Endodermal cell (in vitro differentiated cells): Measurements from ENCODE around the gene NRL. TPM values are rescaled to one million over a fixed set of nuclear protein-coding genes. Genes with fewer than 3 reads are reported as not detected.

Experiments used
- DNase-seq: peaks from one replicate; pipeline ENCODE4 v3.0.0-alpha.2; 2017
- H3K27ac ChIP-seq: 2 replicates; pipeline ENCODE4 v1.5.1; 2013; ENCODE audit warnings: mild to moderate bottlenecking, low read depth, low read length, moderate library complexity
- H3K27me3 ChIP-seq: 2 replicates; pipeline ENCODE4 v1.6.1; 2013; ENCODE audit warnings: mild to moderate bottlenecking, low read length, moderate library complexity; ENCODE audit not compliant: insufficient read depth, control insufficient read depth, poor library complexity, severe bottlenecking
- H3K36me3 ChIP-seq: 2 replicates; pipeline ENCODE4 v1.7.0; 2013; ENCODE audit warnings: mild to moderate bottlenecking, low read length, moderate library complexity; ENCODE audit not compliant: control insufficient read depth, insufficient read depth
- H3K4me1 ChIP-seq: one replicate; pipeline ENCODE4 v1.7.0; 2013; ENCODE audit warnings: low read length; ENCODE audit not compliant: control insufficient read depth, insufficient read depth
- H3K4me3 ChIP-seq: 2 replicates; pipeline ENCODE4 v1.5.1; 2013; ENCODE audit warnings: mild to moderate bottlenecking, low read length, moderate library complexity
- H3K9ac ChIP-seq: 2 replicates; pipeline ENCODE4 v1.6.1; 2013; ENCODE audit warnings: mild to moderate bottlenecking, low read length, moderate library complexity; ENCODE audit not compliant: poor library complexity, severe bottlenecking; ENCODE audit errors: extremely low read depth
- H3K9me3 ChIP-seq: 2 replicates; pipeline ENCODE4 v1.6.1; 2013; ENCODE audit warnings: mild to moderate bottlenecking, low read length, moderate library complexity; ENCODE audit not compliant: control insufficient read depth
- H3K27ac Mint-ChIP-seq: 2 replicates; pipeline ENCODE4 v1.8.0; 2020; ENCODE audit warnings: mixed read lengths
- H3K27me3 Mint-ChIP-seq: 2 replicates; pipeline ENCODE4 v1.8.0; 2021; ENCODE audit warnings: mild to moderate bottlenecking, mixed read lengths; ENCODE audit not compliant: insufficient read depth
- H3K36me3 Mint-ChIP-seq: 2 replicates; pipeline ENCODE4 v1.8.0; 2020; ENCODE audit warnings: low read depth, mixed read lengths
- H3K4me1 Mint-ChIP-seq: 2 replicates; pipeline ENCODE4 v1.8.0; 2020; ENCODE audit warnings: mixed read lengths
- H3K4me3 Mint-ChIP-seq: 2 replicates; pipeline ENCODE4 v1.8.0; 2020; ENCODE audit warnings: mild to moderate bottlenecking, moderate library complexity, mixed read lengths
- H3K9me3 Mint-ChIP-seq: 2 replicates; pipeline ENCODE4 v1.8.0; 2020; ENCODE audit warnings: mild to moderate bottlenecking, mixed read lengths
- CTCF ChIP-seq: fragments of 200-600 bp; sonication (generic); conservative IDR thresholded peaks from 2 replicates; pipeline ENCODE4 v1.5.0; 2021; ENCODE audit warnings: antibody characterized with exemption, mild to moderate bottlenecking
- WGBS, 2 experiments: methylation state at CpG; one replicate each; pipeline versions ENCODE4 v1.1.5 to v1.1.7; 2013; ENCODE audit warnings: missing lambda C conversion rate in 2 of 2, mixed read lengths in 1 of 2; ENCODE audit not compliant: insufficient coverage in 1 of 2, insufficient read length in 1 of 2; 5-methylcytosine and 5-hydroxymethylcytosine counted together
- total RNA-seq, 2 donors: library from RNA; stranded (reverse); fragmentation: NEBNext Ultra II Directional in 1 of 2; extraction: Animal tissue kit (Norgen Biotek cat#: 25700) in 1 of 2; gene quantifications; 2 replicates in 1 of 2; 3 replicates in 1 of 2; pipeline ENCODE4 v1.2.1, GENCODE V29; 2021

Gene NRL
- total RNA-seq, 2 donors from 2014 or later = 1.9 TPM

- Mint-ChIP-seq H3K36me3 (no peaks in the 10 kb centered on the region), H3K27ac (no peak within 1 kb of the TSS), H3K27me3 (no peaks in the 10 kb centered on the region), H3K4me3 (no peak within 1 kb of the TSS), H3K4me1 (peaks cover 2% of the 10 kb centered on the region), H3K9me3 (no peaks in the 10 kb centered on the region)
- Histone ChIP-seq H3K27ac (no peak within 1 kb of the TSS), H3K9me3 (no peaks in the 10 kb centered on the region), H3K27me3 (no peaks in the 10 kb centered on the region), H3K4me1 (no peaks in the 10 kb centered on the region), H3K36me3 (no peaks in the 10 kb centered on the region), H3K9ac (no peak within 1 kb of the TSS), H3K4me3 (no peak within 1 kb of the TSS)
- TF ChIP-seq CTCF = no peak
- no peak for DNase-seq
- 82 to 94% methylated on average over 3 to 5 of the region's 5 CpGs for WGBS, 2 experiments
Observed at GRCh38 chr14:24130380-24130716, 15.6 kb upstream of the NRL start, which contains the start of gene FITM1. FITM1 (plus strand) TSS chr14:24130659; CDS start chr14:24131564, 905 bp downstream.

- H3K9ac ChIP-seq = no peak overlapping the region
- H3K4me3 ChIP-seq = no peak overlapping the region
- no peaks in the 10 kb centered on the region for H3K9me3 Mint-ChIP-seq
- no peak for DNase-seq
- peaks cover under 1% of the 10 kb centered on the region for H3K36me3 ChIP-seq
- no peak overlapping the region for H3K27ac Mint-ChIP-seq
- WGBS, 2 experiments = 87 to 90% methylated on average over 5 to 8 of the region's 8 CpGs
- no peak overlapping the region for H3K27ac ChIP-seq
- H3K27me3 ChIP-seq = no peaks in the 10 kb centered on the region
- no peak overlapping the region for H3K4me3 Mint-ChIP-seq
- no peaks in the 10 kb centered on the region for H3K4me1 ChIP-seq
- H3K27me3 Mint-ChIP-seq = no peaks in the 10 kb centered on the region
- H3K4me1 Mint-ChIP-seq = no peaks in the 10 kb centered on the region
- no peaks in the 10 kb centered on the region for H3K9me3 ChIP-seq
- H3K36me3 Mint-ChIP-seq = peaks cover 4% of the 10 kb centered on the region
- no peak for TF ChIP-seq CTCF
Observed at GRCh38 chr14:24129410-24129998, 14.8 kb upstream of the NRL start.

- DNase-seq = no peak
- peaks cover 4% of the 10 kb centered on the region for H3K4me1 Mint-ChIP-seq
- no peaks in the 10 kb centered on the region for H3K9me3 Mint-ChIP-seq
- no peak overlapping the region for H3K27ac Mint-ChIP-seq
- H3K27me3 Mint-ChIP-seq = no peaks in the 10 kb centered on the region
- H3K4me3 ChIP-seq = no peak overlapping the region
- WGBS, 2 experiments = 97 to 100% methylated on average over 1 to 2 of the region's 2 CpGs
- peaks cover 14% of the 10 kb centered on the region for H3K36me3 Mint-ChIP-seq
- no peak overlapping the region for H3K27ac ChIP-seq
- H3K4me1 ChIP-seq = no peaks in the 10 kb centered on the region
- H3K4me3 Mint-ChIP-seq = no peak overlapping the region
- TF ChIP-seq CTCF = no peak
- H3K27me3 ChIP-seq = no peaks in the 10 kb centered on the region
- H3K9ac ChIP-seq = no peak overlapping the region
- H3K36me3 ChIP-seq = peaks cover 16% of the 10 kb centered on the region
- H3K9me3 ChIP-seq = no peaks in the 10 kb centered on the region
Observed at GRCh38 chr14:24127673-24128072, 12.9 kb upstream of the NRL start.
